Mammary epithelial cell (primary cell): ENCODE results near the gene ANTXR1.
"Not testable (repeated sequence)": the region's sequence is repeated elsewhere in the genome, so short reads cannot be mapped to it uniquely, and the experiment has no call there.

Source experiments
- CTCF ChIP-seq, 2 donors: IDR thresholded peaks in 1 of 2; conservative IDR thresholded peaks in 1 of 2; 2 replicates each; pipeline ENCODE4 v1.5.1; 2011 to 2012; ENCODE audit warnings: inconsistent platforms in 2 of 2, low read length in 2 of 2, mild to moderate bottlenecking in 2 of 2, control low read depth in 1 of 2, low read depth in 1 of 2; ENCODE audit not compliant: insufficient read depth in 1 of 2; ENCODE audit errors: extremely low read depth in 1 of 2
- EZH2 ChIP-seq: IDR thresholded peaks from 2 replicates; pipeline ENCODE4 v1.6.1; 2012; ENCODE audit warnings: low read length, inconsistent platforms, borderline replicate concordance

- not testable (repeated sequence) for TF ChIP-seq CTCF (conservative IDR thresholded peaks at IDR 0.05 in 1 of 2, IDR thresholded peaks at IDR 0.05 in 1 of 2; ENCODE audit: extremely low read depth in 1 of 2, insufficient read depth in 1 of 2, low read depth in 1 of 2, low read length in 2 of 2); EZH2
These were observed 218.0 kb downstream of the ANTXR1 start for GRCh38 chr2:69230946-69231345.
